Vagina (tissue), 2 donors: Measurements from ENCODE around the gene ZC3H14. TPM values are rescaled to one million over a fixed set of nuclear protein-coding genes. Genes with fewer than 3 reads are reported as not detected.

Source experiments
- DNase-seq, 2 donors: peaks; one replicate each; pipeline ENCODE4 v3.0.0-alpha.2; 2017; ENCODE audit errors: extremely low spot score in 2 of 2
- H3K27ac ChIP-seq: fragments of 200-600 bp; sonication (generic); one replicate; pipeline ENCODE4 v1.5.1; 2019
- H3K27me3 ChIP-seq: fragments of 200-600 bp; sonication (generic); one replicate; pipeline ENCODE4 v1.5.1; 2019
- H3K36me3 ChIP-seq, 2 donors: fragments of 200-600 bp; sonication (generic); one replicate each; pipeline ENCODE4 v1.5.1; 2017 to 2019
- H3K4me1 ChIP-seq: fragments of 200-600 bp; sonication (generic); one replicate; pipeline ENCODE4 v1.5.1; 2019
- H3K4me3 ChIP-seq, 2 donors: fragments of 200-600 bp; sonication (generic); 1 replicate in 1 of 2; 2 replicates in 1 of 2; pipeline ENCODE4 v1.5.1; 2016 to 2019
- H3K9me3 ChIP-seq: fragments of 200-600 bp; sonication (generic); one replicate; pipeline ENCODE4 v1.5.1; 2019
- CTCF ChIP-seq, 3 experiments: fragments of 450-650 bp in 2 of 3; fragments of 200-600 bp in 1 of 3; sonication (generic) in 1 of 3; IDR thresholded peaks; one replicate each; pipeline ENCODE4 v1.5.1; 2017 to 2019; ENCODE audit warnings: antibody characterized with exemption in 3 of 3, mild to moderate bottlenecking in 2 of 3, moderate library complexity in 2 of 3
- POLR2A ChIP-seq, 2 donors: fragments of 450-650 bp; IDR thresholded peaks; one replicate each; pipeline ENCODE4 v1.6.1; 2017; ENCODE audit warnings: antibody characterized with exemption in 2 of 2, mild to moderate bottlenecking in 2 of 2, moderate library complexity in 2 of 2
- POLR2AphosphoS5 ChIP-seq, 2 donors: sonication (generic); formaldehyde crosslinking; IDR thresholded peaks; one replicate each; pipeline ENCODE4 v1.9.0; 2017; ENCODE audit warnings: antibody characterized with exemption in 2 of 2, mild to moderate bottlenecking in 2 of 2, low read depth in 1 of 2; ENCODE audit not compliant: insufficient read depth in 1 of 2
- intact Hi-C: fragments of 100-400 bp; cut with DNase I; formaldehyde crosslinking; loops from one replicate; pipeline ENCODE4 v1.15.1; 2023
- total RNA-seq: library from RNA; depleted of rRNA; stranded (reverse); fragments of >200 nt; gene quantifications from one replicate; pipeline ENCODE4 v1.2.3, GENCODE V29; 2016

ZC3H14 gene
- total RNA-seq, 1 donor from 2014 or later, result 58.4 TPM

GRCh38 chr14:88542857-88543795 lies 19.7 kb upstream of the ZC3H14 start:
- TF ChIP-seq POLR2A (IDR thresholded peaks at IDR 0.05), result no peak
- no peak for TF ChIP-seq CTCF (IDR thresholded peaks at IDR 0.05)
- TF ChIP-seq POLR2AphosphoS5 (IDR thresholded peaks at IDR 0.05; ENCODE audit: insufficient read depth in 1 of 2, low read depth in 1 of 2), result no peak
- Histone ChIP-seq H3K27ac (no peak overlapping the region), H3K4me1 (no peaks in the 10 kb centered on the region), H3K4me3 (no peak overlapping the region), H3K9me3 (no peaks in the 10 kb centered on the region), H3K36me3 (peaks cover 0 to 15% of the 10 kb centered on the region in 2 donors), H3K27me3 (no peaks in the 10 kb centered on the region)
- intact Hi-C loops, result no loop called here
- no peak for DNase-seq

DNA sequence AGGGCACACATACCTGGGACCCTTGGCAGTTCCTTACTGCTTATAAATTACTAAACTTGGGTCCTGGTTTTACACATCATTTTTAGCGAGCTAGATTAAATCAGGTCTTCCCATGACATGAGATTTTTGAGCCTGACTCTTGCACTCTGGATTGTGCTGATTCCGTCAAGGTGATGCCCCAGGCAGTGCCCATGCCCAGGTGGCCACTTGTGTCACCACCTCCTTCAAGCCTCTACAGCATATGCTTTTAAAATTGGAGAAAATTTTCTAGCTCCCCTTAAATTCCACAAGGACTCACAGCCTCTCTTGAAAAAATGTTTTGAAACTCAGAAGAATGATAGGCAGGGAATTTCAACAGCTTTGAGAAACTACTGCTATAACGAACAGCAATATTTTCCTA lies 17.6 kb upstream of the ZC3H14 start:
- no peak overlapping the region for H3K4me3 ChIP-seq
- no peak for DNase-seq
- no peak overlapping the region for H3K27ac ChIP-seq
- H3K4me1 ChIP-seq, result peaks cover 6% of the 10 kb centered on the region
- peaks cover 0 to 33% of the 10 kb centered on the region in 2 donors for H3K36me3 ChIP-seq
- no peak for TF ChIP-seq POLR2AphosphoS5 (IDR thresholded peaks at IDR 0.05; ENCODE audit: insufficient read depth in 1 of 2, low read depth in 1 of 2)
- TF ChIP-seq POLR2A (IDR thresholded peaks at IDR 0.05), result no peak
- TF ChIP-seq CTCF (IDR thresholded peaks at IDR 0.05), result no peak
- no peaks in the 10 kb centered on the region for H3K9me3 ChIP-seq
- intact Hi-C loops, result no loop called here
- no peaks in the 10 kb centered on the region for H3K27me3 ChIP-seq

- Histone ChIP-seq H3K27ac (no peak overlapping the region), H3K27me3 (no peaks in the 10 kb centered on the region), H3K4me1 (peaks cover 18% of the 10 kb centered on the region), H3K36me3 (peaks cover 0 to 33% of the 10 kb centered on the region in 2 donors), H3K4me3 (no peak overlapping the region), H3K9me3 (no peaks in the 10 kb centered on the region)
- intact Hi-C loops, result no loop called here
- TF ChIP-seq CTCF (IDR thresholded peaks at IDR 0.05), result no peak
- no peak for TF ChIP-seq POLR2A (IDR thresholded peaks at IDR 0.05)
- no peak for TF ChIP-seq POLR2AphosphoS5 (IDR thresholded peaks at IDR 0.05; ENCODE audit: insufficient read depth in 1 of 2, low read depth in 1 of 2)
- no peak for DNase-seq
Observed at GRCh38 chr14:88546621-88547385, 16.0 kb upstream of the ZC3H14 start.

- no peak for DNase-seq
- Histone ChIP-seq H3K4me3 (no peak overlapping the region), H3K27ac (no peak overlapping the region), H3K36me3 (peaks cover 0 to 33% of the 10 kb centered on the region in 2 donors), H3K4me1 (peaks cover 23% of the 10 kb centered on the region), H3K9me3 (no peaks in the 10 kb centered on the region), H3K27me3 (no peaks in the 10 kb centered on the region)
- TF ChIP-seq CTCF (IDR thresholded peaks at IDR 0.05) (no peak), POLR2A (IDR thresholded peaks at IDR 0.05) (no peak), POLR2AphosphoS5 (IDR thresholded peaks at IDR 0.05; ENCODE audit: insufficient read depth in 1 of 2, low read depth in 1 of 2) (no peak)
- intact Hi-C loops, result no loop called here
Observed at GRCh38 chr14:88547386-88547780, 15.5 kb upstream of the ZC3H14 start.
